ENCODE measurements around the gene PCDHGC5. TPM values are rescaled to one million over a fixed set of nuclear protein-coding genes. Genes with fewer than 3 reads are reported as not detected.
A peak's percentile ranks its signal among the peaks of the same experiment; 100 is the strongest.

PCDHGC5 gene
- total RNA-seq, 2 donors from 2014 or later, result 0.17 TPM; not detected in 1

DNA sequence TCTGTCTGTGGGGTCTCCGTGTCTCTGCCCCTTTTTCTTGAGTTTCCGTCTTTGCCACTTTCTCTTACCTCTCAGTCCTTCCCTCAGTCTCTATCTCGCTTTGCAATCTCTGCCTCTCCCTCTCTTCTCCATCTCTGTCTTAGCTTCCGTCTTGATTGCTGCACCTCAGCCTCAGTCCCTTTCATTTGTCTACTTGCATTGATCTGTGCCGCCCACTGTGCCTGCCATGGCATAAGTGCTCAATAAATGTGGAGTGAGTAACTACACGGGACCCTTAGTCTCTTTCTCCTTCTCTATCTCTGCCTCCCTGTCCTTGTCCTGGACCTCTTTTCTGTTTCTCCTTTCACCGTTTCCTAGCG lies 6.6 kb downstream of the PCDHGC5 start:
- Mint-ChIP-seq H3K27ac (no peak overlapping the region), H3K27me3 (peaks cover 21 to 31% of the 10 kb centered on the region in 2 donors), H3K4me3 (no peak overlapping the region), H3K4me1 (ENCODE audit: low read depth in 2 of 2) (peaks cover 4 to 9% of the 10 kb centered on the region in 2 donors), H3K36me3 (no peaks in the 10 kb centered on the region), H3K9me3 (no peaks in the 10 kb centered on the region)
- ATAC-seq, result no peak
- no peak for DNase-seq (ENCODE audit: low spot score)

DNA sequence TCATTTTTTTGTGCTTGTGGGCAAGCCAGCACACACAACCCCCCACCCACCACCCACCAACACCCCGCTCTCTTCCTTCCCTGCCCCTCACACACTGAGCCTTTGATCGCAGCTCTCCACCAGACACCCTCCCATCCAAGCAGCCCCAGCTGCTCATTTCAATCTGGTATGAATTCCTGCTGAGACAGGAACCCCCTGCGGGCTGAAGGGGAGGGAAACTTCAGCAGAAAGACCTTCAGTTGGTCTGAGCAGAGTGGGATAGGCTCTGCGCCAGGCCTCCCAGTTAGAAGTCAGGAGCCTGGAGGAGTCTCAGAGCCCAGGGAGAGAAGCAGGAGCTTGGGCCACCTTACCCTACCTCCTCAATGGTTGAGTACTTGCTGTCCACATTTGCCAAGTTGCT lies 7.2 kb downstream of the PCDHGC5 start:
- no peak for DNase-seq (ENCODE audit: low spot score)
- H3K36me3 Mint-ChIP-seq, result no peaks in the 10 kb centered on the region

DNA sequence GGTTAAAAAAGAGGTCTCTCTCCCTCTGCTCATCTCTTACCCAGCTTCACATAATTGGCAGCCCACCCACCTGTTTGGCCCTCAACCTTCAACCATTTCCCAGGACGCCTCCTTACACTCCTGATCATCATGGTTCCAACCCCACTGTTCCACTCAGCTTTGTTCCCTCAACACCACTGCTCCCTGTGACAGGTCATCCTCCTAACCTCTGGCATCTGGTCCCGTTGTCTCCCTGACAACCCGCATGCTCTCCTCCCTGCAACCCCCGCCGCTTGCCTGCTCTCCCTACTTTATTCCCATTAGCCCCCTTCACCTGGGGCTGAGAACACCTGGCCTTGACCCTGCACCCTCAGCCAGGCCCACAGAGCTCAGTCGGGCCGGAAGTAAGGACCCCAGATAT lies 12.9 kb downstream of the PCDHGC5 start:
- Mint-ChIP-seq H3K4me3 (no peak overlapping the region), H3K27ac (no peak overlapping the region)

More for the DNA sequence above, 7.2 kb downstream of the PCDHGC5 start:
- Mint-ChIP-seq H3K27me3 (peaks cover 15 to 25% of the 10 kb centered on the region in 2 donors), H3K4me3 (no peak overlapping the region), H3K4me1 (ENCODE audit: low read depth in 2 of 2) (peaks cover 4 to 5% of the 10 kb centered on the region in 2 donors), H3K27ac (no peak overlapping the region), H3K9me3 (no peaks in the 10 kb centered on the region)
- ATAC-seq, result no peak

DNA sequence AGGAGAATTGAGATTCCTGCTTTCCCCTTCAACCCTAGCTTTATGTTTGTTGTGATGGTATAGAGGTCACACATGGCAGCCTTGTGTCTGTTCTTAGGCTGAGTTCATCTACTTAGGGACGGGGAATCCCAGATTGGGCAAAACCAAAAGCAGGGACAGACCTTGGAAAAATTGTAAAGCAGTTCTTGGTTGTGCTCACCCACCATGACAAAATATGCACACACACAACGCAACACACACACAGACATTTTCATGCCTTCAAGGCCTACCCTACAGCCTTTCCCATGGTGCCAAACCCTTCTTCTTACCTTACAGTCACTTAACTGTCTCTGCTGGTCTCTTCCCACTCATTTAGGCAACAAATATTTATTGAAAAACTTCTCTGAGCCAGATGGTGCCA lies 14.8 kb downstream of the PCDHGC5 start:
- H3K9me3 Mint-ChIP-seq, result no peaks in the 10 kb centered on the region
- ATAC-seq, result no peak
- H3K4me3 Mint-ChIP-seq, result no peak overlapping the region
- DNase-seq (ENCODE audit: low spot score), result no peak
- no peaks in the 10 kb centered on the region for H3K27me3 Mint-ChIP-seq
- H3K36me3 Mint-ChIP-seq, result no peaks in the 10 kb centered on the region
- no peak overlapping the region for H3K27ac Mint-ChIP-seq
- no peaks in the 10 kb centered on the region for H3K4me1 Mint-ChIP-seq (ENCODE audit: low read depth in 2 of 2)

More for the DNA sequence above, 12.9 kb downstream of the PCDHGC5 start:
- no peaks in the 10 kb centered on the region for H3K4me1 Mint-ChIP-seq (ENCODE audit: low read depth in 2 of 2)
- H3K27me3 Mint-ChIP-seq, result no peaks in the 10 kb centered on the region
- DNase-seq (ENCODE audit: low spot score), result no peak
- H3K36me3 Mint-ChIP-seq, result no peaks in the 10 kb centered on the region
- no peaks in the 10 kb centered on the region for H3K9me3 Mint-ChIP-seq
- ATAC-seq, result no peak

DNA sequence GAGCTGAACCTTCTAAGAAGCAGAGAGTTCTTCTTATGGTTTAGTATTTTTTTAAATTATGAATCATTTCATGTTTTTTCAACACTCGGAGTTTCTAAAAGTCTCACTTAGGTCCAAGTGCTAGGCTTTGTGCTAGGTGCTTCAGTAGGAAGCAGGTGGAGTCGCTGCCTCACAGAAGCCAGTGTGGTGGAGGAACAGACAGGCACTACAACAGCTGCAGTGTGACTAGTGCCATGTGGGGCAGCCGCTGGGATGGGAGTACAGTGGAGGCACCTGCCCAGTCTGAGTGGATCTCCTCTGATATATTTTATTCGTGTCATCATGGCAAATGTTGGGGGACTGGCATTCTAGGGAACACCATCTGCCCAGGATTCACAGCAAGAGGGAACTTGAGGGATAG lies 15.3 kb downstream of the PCDHGC5 start:
- Mint-ChIP-seq H3K27me3 (no peaks in the 10 kb centered on the region), H3K9me3 (no peaks in the 10 kb centered on the region), H3K27ac (no peak overlapping the region), H3K4me3 (no peak overlapping the region), H3K36me3 (no peaks in the 10 kb centered on the region), H3K4me1 (ENCODE audit: low read depth in 2 of 2) (peaks cover 0 to 2% of the 10 kb centered on the region in 2 donors)
- DNase-seq (ENCODE audit: low spot score) (no peak), ATAC-seq (no peak)

DNA sequence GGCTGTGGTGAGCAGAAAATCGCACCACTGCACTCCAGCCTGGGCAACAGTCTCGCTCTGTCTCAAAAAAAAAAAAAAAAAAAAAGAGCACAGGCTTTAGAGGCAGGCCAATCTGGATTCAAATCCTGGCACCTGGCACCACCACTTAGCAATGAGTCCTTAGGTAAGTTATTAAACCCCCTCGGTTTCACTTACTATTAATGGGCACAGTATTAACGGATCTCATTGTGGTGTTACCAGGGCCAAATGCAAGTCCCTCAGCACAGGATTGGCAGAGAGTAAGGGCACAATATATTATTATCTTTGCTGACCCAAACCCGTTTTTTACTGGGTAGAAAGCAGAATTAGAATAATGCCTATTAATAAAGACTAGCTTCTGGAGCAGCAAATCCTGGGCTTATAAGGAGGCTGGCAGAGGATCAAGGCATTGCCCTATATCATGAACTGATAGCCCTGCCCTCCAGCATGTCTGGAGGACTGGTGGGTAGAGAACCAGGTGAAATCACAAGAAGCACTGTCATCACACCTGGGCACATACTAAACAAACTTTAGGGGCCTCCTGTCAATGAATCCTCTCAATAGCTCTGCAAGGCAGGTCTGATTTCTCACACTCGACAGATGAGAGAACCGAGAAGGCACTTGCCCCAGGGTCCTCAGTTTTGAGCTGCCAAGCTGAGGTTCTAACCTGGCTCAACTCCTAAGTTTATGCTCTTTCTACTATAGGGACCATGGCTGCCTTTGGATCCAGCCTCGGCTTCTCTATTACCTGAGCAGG lies 17.7 kb downstream of the PCDHGC5 start:
- Mint-ChIP-seq H3K4me3 (no peak overlapping the region), H3K27ac (no peak overlapping the region), H3K36me3 (no peaks in the 10 kb centered on the region), H3K9me3 (no peaks in the 10 kb centered on the region), H3K27me3 (no peaks in the 10 kb centered on the region), H3K4me1 (ENCODE audit: low read depth in 2 of 2) (peaks cover 0 to 6% of the 10 kb centered on the region in 2 donors)
- no peak for DNase-seq (ENCODE audit: low spot score)
- no peak for ATAC-seq

DNA sequence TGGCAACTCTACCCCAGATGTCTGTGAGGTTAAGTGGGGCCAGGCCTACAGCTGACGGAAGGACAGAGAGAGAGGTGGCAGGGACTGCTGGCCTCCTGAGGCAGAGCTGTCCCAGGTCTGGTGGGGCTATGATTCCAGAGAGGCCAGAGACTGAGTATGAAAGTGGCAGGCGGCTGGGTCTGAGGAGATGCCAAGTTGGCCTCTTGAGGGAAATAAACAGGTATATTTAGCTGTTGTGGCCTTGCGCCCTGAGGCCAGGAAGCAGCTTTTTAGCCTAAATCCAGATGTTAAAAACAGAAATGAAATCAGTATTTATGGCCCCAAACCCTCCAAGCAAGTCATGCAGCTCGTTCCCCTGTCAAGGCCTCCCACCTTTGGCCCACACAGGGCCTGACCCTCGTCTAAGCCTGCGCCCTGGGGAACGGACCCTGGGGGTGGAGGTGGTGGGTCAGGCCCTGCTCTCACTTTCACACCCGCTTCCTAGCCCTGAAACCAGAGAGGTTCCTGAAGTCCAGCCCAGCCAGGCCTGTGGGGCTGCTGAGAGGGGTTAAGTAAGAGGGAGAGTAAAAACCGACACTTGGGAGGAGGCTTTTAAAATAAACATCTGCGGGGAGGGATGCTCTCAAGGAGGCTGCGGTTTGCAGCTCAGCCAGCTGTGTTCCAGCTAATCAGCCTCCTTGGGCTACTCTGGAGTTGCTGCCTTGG lies 18.7 kb downstream of the PCDHGC5 start:
- H3K27me3 Mint-ChIP-seq, result no peaks in the 10 kb centered on the region
- no peak for DNase-seq (ENCODE audit: low spot score)
- no peaks in the 10 kb centered on the region for H3K36me3 Mint-ChIP-seq
- no peaks in the 10 kb centered on the region for H3K9me3 Mint-ChIP-seq
- no peak overlapping the region for H3K27ac Mint-ChIP-seq
- peaks cover 3 to 12% of the 10 kb centered on the region in 2 donors for H3K4me1 Mint-ChIP-seq (ENCODE audit: low read depth in 2 of 2)
- H3K4me3 Mint-ChIP-seq, result no peak overlapping the region
- ATAC-seq, result no peak

DNA sequence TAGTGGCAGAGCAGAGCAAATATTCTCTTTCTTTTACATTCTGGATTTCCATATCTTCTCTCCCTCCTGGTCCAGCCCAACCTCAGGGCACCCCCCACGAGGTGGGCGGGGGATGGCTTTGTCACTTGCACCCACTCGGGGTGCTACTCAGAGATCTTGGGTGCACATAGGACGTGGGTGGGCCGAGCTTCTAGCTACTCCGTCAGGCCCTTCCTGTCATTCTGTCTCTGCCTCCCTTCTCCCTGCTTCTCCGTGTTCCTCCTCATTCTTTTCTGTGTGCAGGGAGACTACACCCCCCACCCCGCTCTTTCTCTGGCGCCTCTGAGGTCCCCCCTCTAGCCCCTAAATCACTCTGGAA lies 19.5 kb downstream of the PCDHGC5 start:
- no peak overlapping the region for H3K27ac Mint-ChIP-seq
- ATAC-seq (no peak), DNase-seq (ENCODE audit: low spot score) (no peak)
- H3K9me3 Mint-ChIP-seq, result no peaks in the 10 kb centered on the region
- H3K4me1 Mint-ChIP-seq (ENCODE audit: low read depth in 2 of 2), result peaks cover 11 to 17% of the 10 kb centered on the region in 2 donors
- no peaks in the 10 kb centered on the region for H3K27me3 Mint-ChIP-seq
- no peaks in the 10 kb centered on the region for H3K36me3 Mint-ChIP-seq
- H3K4me3 Mint-ChIP-seq, result no peak overlapping the region

DNA sequence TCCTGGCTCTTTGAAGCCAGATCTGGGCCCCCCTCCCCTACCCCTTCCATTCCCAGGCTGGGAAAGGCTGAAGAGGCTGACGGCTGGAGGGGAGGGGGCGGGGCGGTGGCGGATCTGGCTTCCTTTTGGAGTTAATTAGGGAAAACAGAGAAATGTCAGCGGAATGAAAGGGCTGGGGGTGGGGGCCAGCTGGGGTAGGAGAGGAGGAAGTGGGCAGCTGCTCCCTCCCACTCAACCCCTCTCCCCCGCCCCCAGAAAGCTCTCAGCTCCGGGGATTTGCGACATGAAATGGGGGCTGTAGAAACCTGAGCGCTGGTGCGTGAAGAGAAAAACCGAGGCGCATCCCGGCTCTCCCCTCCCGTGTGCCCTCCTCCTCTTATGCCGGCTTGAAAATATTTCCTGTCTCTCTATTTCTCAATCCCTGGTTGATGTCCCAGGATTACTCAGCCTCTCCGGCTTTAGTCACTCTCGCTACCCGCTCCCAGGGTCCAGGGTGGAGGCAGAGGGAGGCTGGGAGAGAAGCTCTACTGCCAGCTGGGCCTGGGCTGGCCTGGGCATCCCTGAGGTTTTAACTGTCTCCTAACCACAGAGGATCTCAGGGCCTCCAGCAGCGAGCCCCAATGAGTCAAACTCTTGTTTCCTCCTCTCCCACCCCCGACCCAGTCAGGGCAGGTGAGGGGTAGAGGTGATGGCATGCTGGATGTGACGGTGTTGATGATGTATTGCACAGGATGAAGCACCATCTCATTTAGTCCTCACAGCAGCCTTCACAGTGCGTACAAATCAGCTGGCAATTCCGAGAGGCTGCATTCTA lies 20.1 kb downstream of the PCDHGC5 start:
- Mint-ChIP-seq H3K36me3 (no peaks in the 10 kb centered on the region), H3K4me1 (ENCODE audit: low read depth in 2 of 2) (peaks cover 17 to 23% of the 10 kb centered on the region in 2 donors), H3K9me3 (no peaks in the 10 kb centered on the region), H3K27ac (peak overlapping the region in 1 of 2 donors; percentile 70), H3K27me3 (no peaks in the 10 kb centered on the region), H3K4me3 (no peak overlapping the region)
- DNase-seq (ENCODE audit: low spot score), result no peak
- ATAC-seq, result no peak

DNA sequence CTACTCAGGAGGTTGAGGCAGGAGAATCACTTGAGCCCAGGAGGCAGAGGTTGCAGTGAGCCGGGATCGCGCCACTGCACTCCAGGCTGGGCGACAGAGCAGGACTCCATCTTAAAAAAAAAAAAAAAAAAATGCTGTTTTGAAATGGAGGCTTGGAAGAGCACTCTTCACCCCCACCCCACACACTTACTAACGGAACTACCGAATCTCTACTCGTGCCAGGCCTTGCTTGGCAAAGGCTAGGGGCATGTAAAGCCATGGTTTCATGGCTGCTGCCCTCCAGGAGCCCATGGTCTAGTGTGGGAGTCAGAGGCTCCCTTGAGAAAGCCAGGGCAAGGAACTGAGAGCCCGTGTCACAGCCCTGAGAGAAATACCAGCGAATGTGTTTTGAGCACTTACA lies 21.3 kb downstream of the PCDHGC5 start:
- no peak for ATAC-seq
- Mint-ChIP-seq H3K27ac (peak overlapping the region in 1 of 2 donors; percentile 70), H3K9me3 (no peaks in the 10 kb centered on the region)

DNA sequence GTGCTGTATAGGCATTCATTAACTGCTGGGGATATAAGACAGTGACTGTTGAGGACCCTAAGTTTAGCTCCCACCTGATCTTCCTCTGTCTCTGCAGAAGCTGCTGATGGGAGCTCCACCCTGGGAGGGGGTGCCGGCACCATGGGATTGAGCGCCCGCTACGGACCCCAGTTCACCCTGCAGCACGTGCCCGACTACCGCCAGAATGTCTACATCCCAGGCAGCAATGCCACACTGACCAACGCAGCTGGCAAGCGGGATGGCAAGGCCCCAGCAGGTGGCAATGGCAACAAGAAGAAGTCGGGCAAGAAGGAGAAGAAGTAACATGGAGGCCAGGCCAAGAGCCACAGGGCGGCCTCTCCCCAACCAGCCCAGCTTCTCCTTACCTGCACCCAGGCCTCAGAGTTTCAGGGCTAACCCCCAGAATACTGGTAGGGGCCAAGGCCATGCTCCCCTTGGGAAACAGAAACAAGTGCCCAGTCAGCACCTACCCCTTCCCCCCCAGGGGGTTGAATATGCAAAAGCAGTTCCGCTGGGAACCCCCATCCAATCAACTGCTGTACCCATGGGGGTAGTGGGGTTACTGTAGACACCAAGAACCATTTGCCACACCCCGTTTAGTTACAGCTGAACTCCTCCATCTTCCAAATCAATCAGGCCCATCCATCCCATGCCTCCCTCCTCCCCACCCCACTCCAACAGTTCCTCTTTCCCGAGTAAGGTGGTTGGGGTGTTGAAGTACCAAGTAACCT lies 22.1 kb downstream of the PCDHGC5 start:
- Mint-ChIP-seq H3K4me1 (ENCODE audit: low read depth in 2 of 2) (peaks cover 35 to 42% of the 10 kb centered on the region in 2 donors), H3K36me3 (no peaks in the 10 kb centered on the region), H3K4me3 (no peak overlapping the region), H3K27ac (peak overlapping the region; percentile 6 to 51), H3K27me3 (no peaks in the 10 kb centered on the region), H3K9me3 (no peaks in the 10 kb centered on the region)
- DNase-seq (ENCODE audit: low spot score), result no peak
- ATAC-seq, result no peak

More for the DNA sequence above, 21.3 kb downstream of the PCDHGC5 start:
- Mint-ChIP-seq H3K27me3 (no peaks in the 10 kb centered on the region), H3K4me3 (no peak overlapping the region), H3K36me3 (no peaks in the 10 kb centered on the region), H3K4me1 (ENCODE audit: low read depth in 2 of 2) (peaks cover 26 to 33% of the 10 kb centered on the region in 2 donors)
- no peak for DNase-seq (ENCODE audit: low spot score)

DNA sequence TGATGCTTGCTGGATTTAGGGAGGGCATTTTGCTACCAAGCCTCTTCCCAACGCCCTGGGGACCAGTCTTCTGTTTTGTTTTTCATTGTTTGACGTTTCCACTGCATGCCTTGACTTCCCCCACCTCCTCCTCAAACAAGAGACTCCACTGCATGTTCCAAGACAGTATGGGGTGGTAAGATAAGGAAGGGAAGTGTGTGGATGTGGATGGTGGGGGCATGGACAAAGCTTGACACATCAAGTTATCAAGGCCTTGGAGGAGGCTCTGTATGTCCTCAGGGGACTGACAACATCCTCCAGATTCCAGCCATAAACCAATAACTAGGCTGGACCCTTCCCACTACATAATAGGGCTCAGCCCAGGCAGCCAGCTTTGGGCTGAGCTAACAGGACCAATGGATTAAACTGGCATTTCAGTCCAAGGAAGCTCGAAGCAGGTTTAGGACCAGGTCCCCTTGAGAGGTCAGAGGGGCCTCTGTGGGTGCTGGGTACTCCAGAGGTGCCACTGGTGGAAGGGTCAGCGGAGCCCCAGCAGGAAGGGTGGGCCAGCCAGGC lies 23.0 kb downstream of the PCDHGC5 start:
- Mint-ChIP-seq H3K36me3 (no peaks in the 10 kb centered on the region), H3K27ac (peak overlapping the region; percentile 6 to 51), H3K4me3 (no peak overlapping the region), H3K9me3 (no peaks in the 10 kb centered on the region), H3K4me1 (ENCODE audit: low read depth in 2 of 2) (peaks cover 43 to 48% of the 10 kb centered on the region in 2 donors), H3K27me3 (no peaks in the 10 kb centered on the region)
- DNase-seq (ENCODE audit: low spot score), result no peak
- ATAC-seq, result no peak

DNA sequence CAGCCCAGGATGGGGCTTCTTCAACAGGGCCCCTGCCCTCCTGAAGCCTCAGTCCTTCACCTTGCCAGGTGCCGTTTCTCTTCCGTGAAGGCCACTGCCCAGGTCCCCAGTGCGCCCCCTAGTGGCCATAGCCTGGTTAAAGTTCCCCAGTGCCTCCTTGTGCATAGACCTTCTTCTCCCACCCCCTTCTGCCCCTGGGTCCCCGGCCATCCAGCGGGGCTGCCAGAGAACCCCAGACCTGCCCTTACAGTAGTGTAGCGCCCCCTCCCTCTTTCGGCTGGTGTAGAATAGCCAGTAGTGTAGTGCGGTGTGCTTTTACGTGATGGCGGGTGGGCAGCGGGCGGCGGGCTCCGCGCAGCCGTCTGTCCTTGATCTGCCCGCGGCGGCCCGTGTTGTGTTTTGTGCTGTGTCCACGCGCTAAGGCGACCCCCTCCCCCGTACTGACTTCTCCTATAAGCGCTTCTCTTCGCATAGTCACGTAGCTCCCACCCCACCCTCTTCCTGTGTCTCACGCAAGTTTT lies 23.6 kb downstream of the PCDHGC5 start:
- no peaks in the 10 kb centered on the region for H3K27me3 Mint-ChIP-seq
- peak overlapping the region; percentile 65 to 86 for H3K27ac Mint-ChIP-seq
- H3K36me3 Mint-ChIP-seq, result no peaks in the 10 kb centered on the region
- H3K9me3 Mint-ChIP-seq, result no peaks in the 10 kb centered on the region
- DNase-seq (ENCODE audit: low spot score) (peak; percentile 86), ATAC-seq (peak; percentile 58 to 60)
- H3K4me3 Mint-ChIP-seq, result peak overlapping the region; percentile 89
- H3K4me1 Mint-ChIP-seq (ENCODE audit: low read depth in 2 of 2), result peaks cover 46 to 51% of the 10 kb centered on the region in 2 donors
